ENCODE data around the gene FPR3. TPM values are rescaled to one million over a fixed set of nuclear protein-coding genes. Genes with fewer than 3 reads are reported as not detected.

The FPR3 gene
- total and polyA plus RNA-seq, 10 of the 15 experiments (the other 5 are each of a cell fraction or from before 2014, with no cell fraction given), result not detected

GRCh38 chr19:51822946-51823345 lies 28.0 kb downstream of the FPR3 start:
- Histone ChIP-seq H3K4me2 (ENCODE audit: control insufficient read depth, insufficient read depth) (no peak overlapping the region), H2AFZ (ENCODE audit: control insufficient read depth, low read depth, low read length) (no peak overlapping the region), H3K36me3 (ENCODE audit: control insufficient read depth in 2 of 2, insufficient read depth in 2 of 2, low read length in 1 of 2) (no peaks in the 10 kb centered on the region), H3K79me2 (ENCODE audit: control insufficient read depth, insufficient read depth, low read length) (no peaks in the 10 kb centered on the region), H3K9ac (ENCODE audit: control insufficient read depth, insufficient read depth, low read length) (no peak overlapping the region), H3K27me3 (replicated peaks in 1 of 2; ENCODE audit: control insufficient read depth in 2 of 2, insufficient read depth in 2 of 2, low read length in 1 of 2) (no peaks in the 10 kb centered on the region), H3K4me1 (ENCODE audit: control insufficient read depth, insufficient read depth, low read length) (no peaks in the 10 kb centered on the region), H4K20me1 (ENCODE audit: control insufficient read depth, insufficient read depth) (no peaks in the 10 kb centered on the region), H3K4me3 (no peak overlapping the region), H3K9me3 (replicated peaks; ENCODE audit: control insufficient read depth, insufficient read depth, low read length) (peaks cover 3% of the 10 kb centered on the region; the same call in 2 of the 3 replicates), H3K27ac (ENCODE audit: control insufficient read depth, insufficient read depth) (no peak overlapping the region)
- ChIA-PET POLR2A (no interaction called here), CTCF (no interaction called here), RAD21 (ENCODE audit: unreplicated experiment) (no interaction called here), SMC1A (ENCODE audit: uncharacterized antibody, unreplicated experiment) (no interaction called here)
- WGBS (ENCODE audit: insufficient coverage, insufficient replicate concordance, low lambda C conversion rate, missing lambda C conversion rate), result 60% methylated on average over 3 of the region's 3 CpGs
- no TSS peak for BruUV-seq (replicated peaks)
- ATAC-seq (no peak), FAIRE-seq (no peak), DNase-seq (ENCODE audit: low read depth, low spot score) (no peak)
- intact Hi-C loops (cut with micrococcal nuclease; ENCODE audit: unreplicated experiment) (no loop called here), in situ Hi-C loops (cut with MboI) (no loop called here)
- TF ChIP-seq, protein P1, sequence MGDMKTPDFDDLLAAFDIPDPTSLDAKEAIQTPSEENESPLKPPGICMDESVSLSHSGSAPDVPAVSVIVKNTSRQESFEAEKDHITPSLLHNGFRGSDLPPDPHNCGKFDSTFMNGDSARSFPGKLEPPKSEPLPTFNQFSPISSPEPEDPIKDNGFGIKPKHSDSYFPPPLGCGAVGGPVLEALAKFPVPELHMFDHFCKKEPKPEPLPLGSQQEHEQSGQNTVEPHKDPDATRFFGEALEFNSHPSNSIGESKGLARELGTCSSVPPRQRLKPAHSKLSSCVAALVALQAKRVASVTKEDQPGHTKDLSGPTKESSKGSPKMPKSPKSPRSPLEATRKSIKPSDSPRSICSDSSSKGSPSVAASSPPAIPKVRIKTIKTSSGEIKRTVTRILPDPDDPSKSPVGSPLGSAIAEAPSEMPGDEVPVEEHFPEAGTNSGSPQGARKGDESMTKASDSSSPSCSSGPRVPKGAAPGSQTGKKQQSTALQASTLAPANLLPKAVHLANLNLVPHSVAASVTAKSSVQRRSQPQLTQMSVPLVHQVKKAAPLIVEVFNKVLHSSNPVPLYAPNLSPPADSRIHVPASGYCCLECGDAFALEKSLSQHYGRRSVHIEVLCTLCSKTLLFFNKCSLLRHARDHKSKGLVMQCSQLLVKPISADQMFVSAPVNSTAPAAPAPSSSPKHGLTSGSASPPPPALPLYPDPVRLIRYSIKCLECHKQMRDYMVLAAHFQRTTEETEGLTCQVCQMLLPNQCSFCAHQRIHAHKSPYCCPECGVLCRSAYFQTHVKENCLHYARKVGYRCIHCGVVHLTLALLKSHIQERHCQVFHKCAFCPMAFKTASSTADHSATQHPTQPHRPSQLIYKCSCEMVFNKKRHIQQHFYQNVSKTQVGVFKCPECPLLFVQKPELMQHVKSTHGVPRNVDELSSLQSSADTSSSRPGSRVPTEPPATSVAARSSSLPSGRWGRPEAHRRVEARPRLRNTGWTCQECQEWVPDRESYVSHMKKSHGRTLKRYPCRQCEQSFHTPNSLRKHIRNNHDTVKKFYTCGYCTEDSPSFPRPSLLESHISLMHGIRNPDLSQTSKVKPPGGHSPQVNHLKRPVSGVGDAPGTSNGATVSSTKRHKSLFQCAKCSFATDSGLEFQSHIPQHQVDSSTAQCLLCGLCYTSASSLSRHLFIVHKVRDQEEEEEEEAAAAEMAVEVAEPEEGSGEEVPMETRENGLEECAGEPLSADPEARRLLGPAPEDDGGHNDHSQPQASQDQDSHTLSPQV (IDR thresholded peaks at IDR 0.05), result no peak
- TF ChIP-seq MTA2 (IDR thresholded peaks at IDR 0.05; ENCODE audit: low read depth) (no peak), ZNF687 (IDR thresholded peaks at IDR 0.05) (no peak), SUPT20H (IDR thresholded peaks at IDR 0.05; ENCODE audit: borderline replicate concordance, control insufficient read depth, low read depth, low read length) (no peak)
